HG03025 (cell line): ENCODE results near the gene SEPTIN6.

Experiments used
- ATAC-seq: cut with Tn5 transposase; IDR thresholded peaks from one replicate; pipeline ENCODE4 v1.9.1; 2021; ENCODE audit warnings: mild to moderate bottlenecking, moderate library complexity; ENCODE audit not compliant: unreplicated experiment, low FRiP score

Gene SEPTIN6

GRCh38 chrX:119693040-119693995 is at the start of gene SEPTIN6:
SEPTIN6 (minus strand) TSS chrX:119693168; CDS start chrX:119693105, 63 bp downstream.
- ATAC-seq = peak; percentile 65

- ATAC-seq = no peak
These were observed 45.8 kb upstream of the SEPTIN6 start for GRCh38 chrX:119738742-119739141.

- no peak for ATAC-seq
These were observed 43.3 kb upstream of the SEPTIN6 start for GRCh38 chrX:119736206-119736764.

DNA sequence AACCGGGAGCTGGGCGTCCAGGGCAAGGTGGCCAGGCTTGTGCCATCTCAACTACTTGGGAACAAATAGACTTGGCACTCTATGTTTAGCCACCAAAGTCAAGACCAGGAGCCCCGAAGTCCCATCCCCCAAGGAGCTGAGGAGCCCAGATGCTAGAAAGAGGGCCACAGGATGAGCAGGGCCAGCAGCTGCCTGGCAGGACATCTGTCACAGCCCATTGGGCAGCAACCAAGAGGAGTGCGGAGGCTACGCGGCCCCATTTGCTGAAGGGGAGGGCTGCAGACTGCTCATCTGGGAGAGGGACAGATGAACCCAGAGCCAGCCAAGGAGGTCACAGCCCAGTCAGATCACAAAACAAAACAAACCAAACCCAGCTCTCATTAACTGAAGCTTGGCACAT is 42.5 kb upstream of the SEPTIN6 start:
- no peak for ATAC-seq

DNA sequence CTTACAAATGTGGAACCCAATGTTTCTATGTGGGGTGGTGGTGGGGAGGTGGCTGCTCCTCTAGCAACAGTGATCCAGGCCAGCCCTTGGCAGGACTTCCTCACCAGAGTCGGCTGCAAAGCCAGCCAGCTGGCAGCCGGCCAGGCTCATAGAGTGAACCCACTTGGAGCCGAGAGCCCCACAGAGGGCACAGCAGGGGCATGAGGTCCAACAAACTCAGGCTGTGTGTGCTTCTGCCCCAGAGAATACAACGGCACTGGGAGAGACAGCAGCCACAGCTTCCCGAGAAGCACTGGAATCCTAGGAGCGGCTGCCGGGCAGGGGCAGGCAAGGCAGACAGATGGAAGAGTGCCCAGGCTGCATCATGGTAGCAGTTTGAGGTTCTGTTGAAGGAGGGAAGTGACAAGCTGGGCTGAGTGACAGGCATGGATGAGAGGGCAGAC is 42.0 kb upstream of the SEPTIN6 start:
- no peak for ATAC-seq

GRCh38 chrX:119729408-119730201 is 36.6 kb upstream of the SEPTIN6 start:
- no peak for ATAC-seq

DNA sequence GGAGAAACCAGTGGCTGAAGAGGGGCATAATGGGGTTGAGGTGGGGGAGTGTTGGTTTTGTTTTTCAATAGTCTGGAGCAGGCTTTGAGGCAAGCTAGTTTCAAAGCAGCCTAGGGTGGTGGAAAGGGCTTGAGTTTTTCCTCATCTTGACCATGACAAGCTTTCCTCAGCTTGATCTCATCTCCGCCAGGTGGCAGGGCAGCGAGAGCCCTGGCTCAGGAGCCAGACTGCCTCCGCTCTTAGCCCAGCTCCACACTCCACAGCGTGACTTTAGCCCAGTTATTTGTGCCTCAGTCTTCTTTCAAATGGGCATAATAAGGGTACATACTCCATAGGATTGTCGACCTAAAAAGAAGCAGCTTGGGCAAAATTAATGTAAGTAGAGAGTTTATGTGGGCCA is 35.5 kb upstream of the SEPTIN6 start:
- ATAC-seq = no peak

- no peak for ATAC-seq
These were observed 34.1 kb upstream of the SEPTIN6 start for GRCh38 chrX:119726900-119727555.

DNA sequence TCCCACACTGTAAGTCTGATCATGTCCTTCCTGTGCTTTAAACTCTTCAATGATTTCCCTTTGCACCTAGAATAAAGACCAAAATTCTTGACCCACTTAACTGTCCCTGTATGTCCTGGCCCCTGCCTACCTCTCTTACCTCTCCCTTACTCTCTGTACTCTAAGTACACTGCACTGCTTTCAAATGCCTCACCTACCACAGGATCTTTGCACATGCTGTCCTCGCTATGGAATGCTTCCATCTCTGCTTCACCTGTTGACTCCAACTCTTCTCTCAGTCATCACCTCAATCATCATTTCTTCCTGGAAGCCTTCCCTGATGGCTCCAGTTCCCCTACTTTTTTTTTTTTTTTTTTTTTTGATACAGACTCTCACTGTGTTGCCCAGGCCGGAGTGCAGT is 29.0 kb upstream of the SEPTIN6 start:
- ATAC-seq = no peak

DNA sequence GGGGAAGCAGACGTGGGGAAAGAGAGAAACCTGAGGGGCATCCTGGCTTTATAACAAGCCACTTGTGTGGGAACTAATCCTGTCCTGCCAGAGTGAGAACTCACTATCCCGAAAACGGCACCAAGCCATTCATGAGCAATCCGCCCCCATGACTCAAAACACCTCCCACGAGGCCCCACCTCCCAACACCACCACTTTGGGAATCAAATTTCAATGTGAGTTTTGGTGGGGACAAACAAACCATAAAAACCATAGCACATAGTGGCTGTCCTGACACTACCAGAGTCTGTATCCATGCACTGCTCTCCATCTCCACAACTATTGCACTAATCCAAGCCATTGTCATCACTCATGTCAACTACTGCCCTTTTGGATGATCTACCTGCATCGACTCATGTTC is 28.5 kb upstream of the SEPTIN6 start:
- no peak for ATAC-seq

- no peak for ATAC-seq
These were observed 16.7 kb upstream of the SEPTIN6 start for GRCh38 chrX:119709630-119710029.

- no peak for ATAC-seq
These were observed 16.0 kb upstream of the SEPTIN6 start for GRCh38 chrX:119708936-119709335.

GRCh38 chrX:119706616-119707015 is 13.6 kb upstream of the SEPTIN6 start:
- no peak for ATAC-seq

- no peak for ATAC-seq
These were observed 5.9 kb upstream of the SEPTIN6 start for GRCh38 chrX:119698845-119699244.

DNA sequence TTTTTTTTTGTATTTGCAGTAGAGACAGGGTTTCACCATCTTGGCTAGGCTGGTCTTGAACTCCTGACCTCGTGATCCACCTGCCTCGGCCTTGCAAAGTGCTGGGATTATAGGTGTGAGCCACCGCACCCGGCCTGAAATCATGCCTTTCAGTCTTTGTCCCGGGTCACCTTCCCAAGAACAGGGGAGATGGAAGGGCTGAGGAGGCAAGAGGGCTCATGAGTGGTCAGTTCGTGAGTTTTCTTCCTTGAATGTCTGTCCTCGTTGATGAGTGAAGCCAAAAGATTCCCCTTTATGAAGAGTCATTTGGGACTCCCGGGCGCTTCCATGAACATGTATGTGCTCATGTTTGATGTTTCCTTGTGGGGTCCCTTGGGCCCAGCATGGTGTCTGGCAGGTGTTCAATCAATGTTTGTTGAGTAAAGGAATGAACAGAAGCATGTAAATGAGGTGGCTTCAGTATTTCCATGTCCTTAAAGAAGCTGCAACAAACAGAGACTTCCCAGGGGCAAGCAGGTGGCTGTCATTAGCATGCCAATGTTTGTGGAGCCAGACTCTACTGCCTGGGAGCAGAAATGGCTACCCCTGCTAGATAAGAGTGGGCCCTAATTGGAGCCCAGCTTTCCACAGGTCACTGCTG is 3.4 kb upstream of the SEPTIN6 start:
- no peak for ATAC-seq

- no peak for ATAC-seq
These were observed 2.6 kb upstream of the SEPTIN6 start for GRCh38 chrX:119695535-119696050.

- ATAC-seq = no peak
These were observed 1.9 kb upstream of the SEPTIN6 start for GRCh38 chrX:119694601-119695534.

- no peak for ATAC-seq
These were observed 1.1 kb upstream of the SEPTIN6 start for GRCh38 chrX:119693996-119694451.
